HG03159 (cell line): ENCODE data around the gene PIK3CG.
"Not testable (repeated sequence)": the region's sequence is repeated elsewhere in the genome, so short reads cannot be mapped to it uniquely, and the experiment has no call there.

Source experiments
- ATAC-seq: cut with Tn5 transposase; IDR thresholded peaks from one replicate; pipeline ENCODE4 v1.9.1; 2021; ENCODE audit warnings: mild to moderate bottlenecking, moderate library complexity; ENCODE audit not compliant: unreplicated experiment

The PIK3CG gene

DNA sequence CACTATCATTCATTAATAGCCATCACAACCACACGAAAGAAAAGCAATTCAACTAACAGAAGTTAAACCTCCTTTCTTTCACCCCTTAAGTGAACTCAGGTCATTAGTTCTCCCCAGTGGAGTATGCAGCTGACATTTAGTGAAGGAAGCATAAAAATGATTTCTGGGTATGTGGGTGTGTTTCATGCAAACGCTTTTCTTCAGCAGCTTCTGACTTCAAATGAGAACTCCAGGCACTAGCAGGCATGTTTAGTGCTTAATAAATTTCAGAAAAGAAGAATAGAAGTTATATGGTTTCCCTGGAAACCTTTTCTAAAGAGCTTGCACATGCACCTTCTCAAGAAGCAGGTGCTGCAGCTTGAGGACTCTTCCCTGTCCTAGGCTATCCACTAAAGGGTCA is 62.5 kb downstream of the PIK3CG start:
- ATAC-seq, result no peak

DNA sequence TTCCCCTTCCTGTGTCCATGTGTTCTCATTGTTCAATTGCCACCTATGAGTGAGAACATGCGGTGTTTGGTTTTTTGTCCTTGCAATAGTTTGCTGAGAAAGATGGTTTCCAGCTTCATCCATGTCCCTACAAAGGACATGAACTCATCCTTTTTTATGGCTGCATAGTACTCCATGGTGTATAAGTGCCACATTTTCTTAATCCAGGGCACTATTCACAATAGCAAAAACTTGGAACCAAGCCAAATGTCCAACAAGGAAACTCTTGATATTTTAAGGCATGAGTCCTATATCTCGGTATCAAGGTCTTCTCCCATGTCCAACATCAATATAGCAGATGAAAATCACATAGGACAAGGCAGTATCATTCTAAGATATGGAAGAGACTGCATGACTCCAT is 64.5 kb downstream of the PIK3CG start:
- not testable (repeated sequence) for ATAC-seq

DNA sequence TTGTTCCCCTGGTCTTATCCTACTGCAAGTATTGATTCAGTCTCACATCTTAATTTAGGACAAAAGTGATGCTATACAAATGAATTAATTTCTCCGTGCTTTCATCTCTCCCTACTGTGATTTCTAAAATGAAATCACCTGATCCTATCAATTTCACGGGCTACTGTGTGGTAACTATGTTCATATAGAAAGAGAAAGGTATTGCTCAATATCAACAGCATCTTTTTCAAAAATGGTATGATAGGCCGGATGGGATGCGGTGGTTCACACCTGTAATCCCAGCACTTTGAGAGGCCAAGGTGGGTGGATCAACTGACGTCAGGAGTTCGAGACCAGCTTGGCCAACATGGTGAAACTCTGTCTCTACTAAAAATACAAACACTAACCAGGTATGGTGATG is 71.2 kb downstream of the PIK3CG start:
- no peak for ATAC-seq

- not testable (repeated sequence) for ATAC-seq
Observed at GRCh38 chr7:106938122-106938521, 73.0 kb downstream of the PIK3CG start.

- no peak for ATAC-seq
Observed at GRCh38 chr7:106938803-106939202, 73.7 kb downstream of the PIK3CG start.

DNA sequence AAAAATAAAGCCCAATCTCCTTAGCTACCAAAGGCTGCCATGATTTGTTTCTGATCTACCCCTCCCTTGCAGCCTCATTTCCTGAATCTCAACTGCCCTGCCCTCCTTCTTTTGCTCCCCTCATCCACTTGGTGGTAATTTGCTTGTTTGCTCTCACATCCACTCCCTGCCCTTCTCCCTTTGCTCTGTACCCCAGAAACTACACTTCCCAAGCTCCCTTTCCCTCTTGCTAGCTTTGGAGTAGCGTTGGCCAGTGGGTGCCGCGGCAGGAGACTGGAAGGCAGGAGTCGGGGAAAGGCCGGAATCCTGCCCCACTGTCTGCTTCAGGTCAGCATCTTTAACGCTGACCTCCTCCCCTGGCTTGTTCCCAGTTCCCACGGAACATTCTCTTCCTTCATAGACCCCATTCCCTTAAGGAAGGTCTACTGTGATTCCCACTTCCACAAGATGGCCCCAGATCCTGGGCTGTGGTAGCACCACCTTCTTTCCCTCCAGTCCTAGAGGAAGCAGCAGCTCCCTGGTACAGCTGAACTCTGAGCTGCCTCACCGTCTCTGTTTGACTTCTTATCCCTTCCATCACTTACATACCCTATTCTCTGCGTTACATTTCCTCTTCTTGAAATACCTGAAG is 79.1 kb downstream of the PIK3CG start:
- no peak for ATAC-seq

DNA sequence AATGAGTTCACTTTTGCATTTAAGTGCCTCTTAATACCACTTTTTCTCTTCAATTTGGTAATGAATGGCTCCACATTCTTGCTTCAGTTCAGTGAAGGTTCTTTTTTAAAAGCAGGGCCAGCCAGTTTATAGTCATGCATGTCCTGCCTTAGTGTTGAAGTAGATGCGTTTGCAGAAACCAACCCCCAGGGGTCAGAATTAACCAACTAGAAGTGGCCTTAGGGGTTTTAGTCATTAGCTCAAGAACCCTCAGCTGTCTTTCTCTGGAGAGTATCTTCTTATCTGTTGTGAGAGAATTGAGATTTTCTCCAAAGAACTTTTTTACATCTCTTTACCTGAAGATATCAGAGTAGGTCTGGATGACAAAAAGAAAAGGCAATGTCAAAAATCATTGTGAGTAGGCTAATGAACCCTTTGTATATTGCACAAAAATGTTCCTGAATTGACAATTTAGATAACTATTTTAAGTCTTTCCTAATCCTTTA is 82.2 kb downstream of the PIK3CG start:
- peak; percentile 72 for ATAC-seq

DNA sequence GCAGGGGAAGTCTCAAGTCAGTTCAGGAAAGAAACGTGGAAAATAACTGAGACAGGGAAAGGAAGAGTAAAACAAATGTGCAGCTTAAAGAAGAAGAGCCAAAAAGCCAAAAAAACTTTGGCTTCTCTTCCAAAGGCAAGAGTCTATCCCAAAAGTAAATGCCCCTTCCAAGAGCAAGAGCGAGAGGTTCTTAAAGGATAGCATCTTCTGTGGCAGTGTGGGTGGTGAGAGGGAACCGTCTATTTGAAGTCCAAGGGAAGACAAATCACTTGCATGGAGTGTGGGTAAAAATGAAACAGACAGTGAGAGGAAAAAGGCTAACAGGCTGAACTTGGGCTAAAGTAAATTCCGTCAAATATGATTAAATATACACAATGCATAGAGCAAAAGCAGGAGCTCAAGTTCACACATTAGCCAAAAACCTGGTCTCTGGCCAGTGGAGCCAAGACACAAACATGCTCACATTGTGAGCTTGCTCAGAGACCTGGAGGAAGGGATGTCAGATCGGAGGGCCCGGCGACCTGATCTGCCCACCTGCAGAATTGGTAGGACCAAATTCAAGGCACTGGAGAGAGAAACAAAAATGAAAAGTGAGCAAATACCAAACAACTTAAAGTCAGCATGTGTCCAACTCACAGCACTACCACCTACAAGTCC is 87.0 kb downstream of the PIK3CG start:
- no peak for ATAC-seq

GRCh38 chr7:106952658-106953231 is 87.7 kb downstream of the PIK3CG start:
- ATAC-seq, result no peak

DNA sequence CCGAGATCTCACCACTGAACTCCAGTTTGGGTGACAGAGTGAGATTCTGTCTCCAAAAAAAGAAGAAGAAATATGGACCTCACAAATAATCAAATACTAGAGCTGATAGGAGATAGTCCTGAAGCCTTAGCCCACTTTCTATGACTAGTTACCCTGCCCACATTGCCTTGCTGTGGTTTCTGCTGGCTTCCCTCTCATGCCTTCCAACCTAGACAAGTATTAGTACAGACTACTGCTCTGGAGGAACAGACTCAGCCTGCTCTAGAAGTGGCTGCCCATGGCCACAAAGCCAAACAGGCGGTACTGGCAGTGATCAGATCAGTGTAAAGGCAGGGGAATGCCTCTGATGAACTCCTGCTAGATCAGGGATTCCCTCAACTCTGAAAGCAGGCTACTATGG is 89.8 kb downstream of the PIK3CG start:
- no peak for ATAC-seq

DNA sequence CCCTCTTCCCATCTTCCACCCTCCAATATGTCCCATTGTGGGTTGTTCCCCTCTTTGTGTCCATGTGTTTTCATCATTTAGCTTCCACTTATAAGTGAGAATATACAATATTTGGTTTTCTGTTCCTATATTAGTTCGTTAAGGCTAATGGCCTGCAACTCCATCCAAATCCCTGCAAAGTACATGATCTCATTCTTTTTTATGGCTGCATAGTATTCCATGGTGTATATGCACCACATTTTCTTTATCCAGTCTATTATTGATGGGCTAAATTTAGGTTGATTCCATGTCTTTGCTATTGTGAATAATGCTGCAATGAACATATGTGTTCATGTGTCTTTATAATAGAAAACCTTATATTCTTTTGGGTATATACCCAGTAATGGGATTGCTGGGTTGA is 90.8 kb downstream of the PIK3CG start:
- not testable (repeated sequence) for ATAC-seq
